H1 (cell line): ENCODE measurements around the gene PDE1C. TPM values are rescaled to one million over a fixed set of nuclear protein-coding genes. Genes with fewer than 3 reads are reported as not detected.
A peak's percentile ranks its signal among the peaks of the same experiment; 100 is the strongest.

ENCODE experiments used
- CTCF ChIA-PET: fragments of 300-600 bp; sonication (Branson Sonifier 250); formaldehyde crosslinking; loops from one replicate; lab custom pipeline; 2021; ENCODE audit not compliant: partially characterized antibody; lab: Charles Lee
- POLR2A ChIA-PET: fragments of 300-600 bp; sonication (Branson Sonifier 250); formaldehyde crosslinking; loops from one replicate; lab custom pipeline; 2021; ENCODE audit warnings: inconsistent platforms; ENCODE audit not compliant: partially characterized antibody; lab: Charles Lee
- DNase-seq, 2 experiments: peaks; one replicate each; pipeline versions ENCODE4 v3.0.0 to v3.0.0-alpha.2; 2010 to 2022; ENCODE audit warnings: low spot score in 2 of 2, low read depth in 1 of 2, mixed read lengths in 1 of 2
- FAIRE-seq: peaks from 2 replicates; lab custom pipeline; 2011; peaks lifted over from hg19 to GRCh38; lab: Jason Lieb, UNC
- H2AFZ ChIP-seq: 2 replicates; pipeline ENCODE4 v1.8.1; 2012; ENCODE audit warnings: low read length, inconsistent platforms
- H2AK5ac ChIP-seq: 2 replicates; pipeline ENCODE4 v1.6.1; 2013; ENCODE audit warnings: low read depth, low read length
- H2BK120ac ChIP-seq: replicated peaks from 2 replicates; pipeline ENCODE3; 2013; ENCODE audit warnings: low read depth, low read length, inconsistent platforms
- H2BK12ac ChIP-seq: 2 replicates; pipeline ENCODE4 v1.6.1; 2013; ENCODE audit warnings: low read depth, low read length
- H2BK15ac ChIP-seq: 2 replicates; pipeline ENCODE4 v1.6.1; 2013; ENCODE audit warnings: low read length
- H2BK20ac ChIP-seq: 2 replicates; pipeline ENCODE4 v1.6.1; 2013; ENCODE audit warnings: low read length
- H2BK5ac ChIP-seq: 2 replicates; pipeline ENCODE4 v1.6.1; 2013; ENCODE audit warnings: low read depth, low read length
- H3K14ac ChIP-seq: 2 replicates; pipeline ENCODE4 v1.6.1; 2013; ENCODE audit warnings: inconsistent platforms; ENCODE audit not compliant: insufficient read length
- H3K18ac ChIP-seq: 2 replicates; pipeline ENCODE4 v1.6.1; 2013; ENCODE audit warnings: low read length; ENCODE audit errors: extremely low read depth
- H3K23ac ChIP-seq: 2 replicates; pipeline ENCODE4 v1.6.1; 2013; ENCODE audit warnings: inconsistent platforms; ENCODE audit not compliant: insufficient read length
- H3K23me2 ChIP-seq: 2 replicates; pipeline ENCODE4 v1.6.1; 2013; ENCODE audit warnings: low read depth, low read length
- H3K27ac ChIP-seq: 2 replicates; pipeline ENCODE4 v1.6.1; 2011; ENCODE audit warnings: low read depth, low read length, inconsistent platforms
- H3K27me3 ChIP-seq, 4 experiments: replicated peaks in 1 of 4; 1 replicate in 1 of 4; 2 replicates in 3 of 4; pipeline versions ENCODE4 v1.6.1 to v1.8.1; 2011 to 2013; ENCODE audit warnings: low read length in 3 of 4, mild to moderate bottlenecking in 3 of 4, inconsistent platforms in 2 of 4, mixed read lengths in 2 of 4, moderate library complexity in 1 of 4; ENCODE audit not compliant: control insufficient read depth in 3 of 4, insufficient read depth in 3 of 4; ENCODE audit errors: extremely low read depth in 1 of 4
- H3K36me3 ChIP-seq, 4 experiments: 2 replicates each; pipeline versions ENCODE4 v1.6.1 to v1.8.1; 2011 to 2013; ENCODE audit warnings: mild to moderate bottlenecking in 4 of 4, low read length in 3 of 4, moderate library complexity in 2 of 4, control low read depth in 1 of 4, inconsistent platforms in 1 of 4; ENCODE audit not compliant: insufficient read depth in 4 of 4, control insufficient read depth in 2 of 4
- H3K4ac ChIP-seq: replicated peaks from 2 replicates; pipeline ENCODE3; 2013; ENCODE audit warnings: low read length, low read depth, mixed read lengths, inconsistent platforms; ENCODE audit not compliant: insufficient read length
- H3K4me1 ChIP-seq, 4 experiments: replicated peaks in 1 of 4; 1 replicate in 1 of 4; 2 replicates in 3 of 4; pipeline versions ENCODE4 v1.6.1 to v1.8.1; 2011 to 2013; ENCODE audit warnings: low read length in 3 of 4, inconsistent platforms in 2 of 4, mixed read lengths in 1 of 4; ENCODE audit not compliant: insufficient read depth in 4 of 4, control insufficient read depth in 3 of 4
- H3K4me2 ChIP-seq, 2 experiments: 2 replicates each; pipeline versions ENCODE4 v1.6.1 to v1.8.1; 2011 to 2013; ENCODE audit warnings: low read depth in 2 of 2, low read length in 2 of 2, control low read depth in 1 of 2, inconsistent platforms in 1 of 2, mild to moderate bottlenecking in 1 of 2; ENCODE audit not compliant: insufficient read depth in 1 of 2
- H3K4me3 ChIP-seq, 4 experiments: fragments of 200-600, 300-600 bp in 1 of 4; sonication (generic), shearing (Covaris generic), sonication (Bioruptor Twin) in 1 of 4; 2 replicates each; pipeline versions ENCODE4 v1.5.1 to v1.8.1; 2011 to 2016; ENCODE audit warnings: low read length in 4 of 4, low read depth in 3 of 4, control low read depth in 2 of 4, inconsistent platforms in 2 of 4, mild to moderate bottlenecking in 2 of 4, mixed read lengths in 1 of 4, moderate library complexity in 1 of 4; ENCODE audit not compliant: insufficient read depth in 2 of 4; ENCODE audit errors: extremely low read depth in 1 of 4
- H3K56ac ChIP-seq: replicated peaks from 2 replicates; pipeline ENCODE3; 2013; ENCODE audit warnings: low read depth, mild to moderate bottlenecking, mixed read lengths, low read length, inconsistent platforms; ENCODE audit not compliant: insufficient read length
- H3K79me1 ChIP-seq: 2 replicates; pipeline ENCODE4 v1.6.1; 2013; ENCODE audit warnings: low read depth, low read length, control low read depth
- H3K79me2 ChIP-seq, 2 experiments: 2 replicates each; pipeline versions ENCODE4 v1.6.1 to v1.8.1; 2012 to 2013; ENCODE audit warnings: low read length in 2 of 2, mild to moderate bottlenecking in 2 of 2, inconsistent platforms in 1 of 2; ENCODE audit not compliant: insufficient read depth in 2 of 2, control insufficient read depth in 1 of 2
- H3K9ac ChIP-seq, 4 experiments: replicated peaks in 1 of 4; 1 replicate in 1 of 4; 2 replicates in 3 of 4; pipeline versions ENCODE4 v1.6.1 to v1.8.1; 2011 to 2013; ENCODE audit warnings: low read depth in 3 of 4, low read length in 3 of 4, control low read depth in 2 of 4, mild to moderate bottlenecking in 2 of 4, moderate library complexity in 2 of 4, inconsistent platforms in 1 of 4; ENCODE audit errors: extremely low read depth in 1 of 4
- H3K9me3 ChIP-seq, 2 experiments: 2 replicates each; pipeline versions ENCODE4 v1.6.1 to v1.8.1; 2012 to 2013; ENCODE audit warnings: mild to moderate bottlenecking in 2 of 2, moderate library complexity in 2 of 2, control low read depth in 1 of 2, inconsistent platforms in 1 of 2, low read depth in 1 of 2, low read length in 1 of 2, mixed read lengths in 1 of 2; ENCODE audit not compliant: insufficient read depth in 2 of 2
- H4K20me1 ChIP-seq, 2 experiments: replicated peaks in 1 of 2; 2 replicates each; pipeline versions ENCODE3 to v1.8.1; 2011 to 2013; ENCODE audit warnings: inconsistent platforms in 2 of 2, low read length in 2 of 2, mild to moderate bottlenecking in 1 of 2; ENCODE audit not compliant: insufficient read depth in 2 of 2, control insufficient read depth in 1 of 2
- H4K5ac ChIP-seq: 2 replicates; pipeline ENCODE4 v1.6.1; 2013; ENCODE audit warnings: low read length, low read depth, mixed read lengths, inconsistent platforms; ENCODE audit not compliant: insufficient read length
- H4K8ac ChIP-seq: 2 replicates; pipeline ENCODE4 v1.8.0; 2013; ENCODE audit warnings: mild to moderate bottlenecking, moderate library complexity, low read length, inconsistent platforms; ENCODE audit not compliant: insufficient read depth; ENCODE audit errors: extremely low read depth
- H4K91ac ChIP-seq: replicated peaks from 2 replicates; pipeline ENCODE3; 2013; ENCODE audit warnings: low read length, mixed read lengths, inconsistent platforms; ENCODE audit not compliant: insufficient read length
- CHD1 ChIP-seq: IDR thresholded peaks from 2 replicates; pipeline ENCODE4 v1.6.1; 2012; ENCODE audit warnings: low read depth, low read length, improper control_type of control experiment
- EP300 ChIP-seq, 2 experiments: IDR thresholded peaks; 1 replicate in 1 of 2; 2 replicates in 1 of 2; pipeline ENCODE4 v1.6.1; 2011 to 2012; ENCODE audit warnings: low read depth in 2 of 2, low read length in 2 of 2, mild to moderate bottlenecking in 2 of 2, borderline replicate concordance in 1 of 2, inconsistent platforms in 1 of 2, moderate library complexity in 1 of 2
- HDAC6 ChIP-seq: IDR thresholded peaks from one replicate; pipeline ENCODE4 v1.7.1; 2012; ENCODE audit warnings: low read depth, mild to moderate bottlenecking, inconsistent platforms, low read length, moderate library complexity
- POLR2A ChIP-seq, 2 experiments: IDR thresholded peaks; 1 replicate in 1 of 2; 2 replicates in 1 of 2; pipeline ENCODE4 v1.6.1; 2011; ENCODE audit warnings: low read depth in 2 of 2, low read length in 2 of 2, mild to moderate bottlenecking in 2 of 2; ENCODE audit errors: control extremely low read depth in 1 of 2
- RNF2 ChIP-seq: fragments of 200-900, 300-1000 bp; sonication (generic); IDR thresholded peaks from 2 replicates; pipeline ENCODE4 v1.7.1; 2016; ENCODE audit warnings: borderline replicate concordance, low read depth, mild to moderate bottlenecking, antibody characterized with exemption, low read length; ENCODE audit not compliant: poor library complexity, severe bottlenecking; ENCODE audit errors: missing control alignments
- SAP30 ChIP-seq: fragments of 300-600 bp; sonication (generic); IDR thresholded peaks from 2 replicates; pipeline ENCODE4 v1.7.1; 2012; ENCODE audit warnings: low read length, moderate library complexity, mild to moderate bottlenecking, inconsistent platforms; ENCODE audit not compliant: insufficient read depth, insufficient replicate concordance
- SP4 ChIP-seq: IDR thresholded peaks from 2 replicates; pipeline ENCODE4 v1.6.1; 2012; ENCODE audit warnings: low read length, inconsistent platforms
- WGBS, 2 experiments: shearing (Covaris generic) in 1 of 2; methylation state at CpG; one replicate each; pipeline versions ENCODE4 v1.1.6 to v1.1.7; 2013 to 2015; ENCODE audit warnings: low lambda C conversion rate in 2 of 2, mixed read lengths in 2 of 2, inconsistent platforms in 1 of 2, low coverage in 1 of 2, missing lambda C conversion rate in 1 of 2; ENCODE audit not compliant: insufficient replicate concordance in 2 of 2, insufficient coverage in 1 of 2, insufficient read length in 1 of 2; ENCODE audit errors: extremely low coverage in 1 of 2, missing lambda C conversion rate in 1 of 2; 5-methylcytosine and 5-hydroxymethylcytosine counted together
- polyA plus RNA-seq, 7 experiments: library from polyadenylated mRNA; depleted of rRNA in 3 of 7; stranded (reverse) in 5 of 7; unstranded in 2 of 7; fragments of >200 nt in 5 of 7; fragments of 200-250 nt in 2 of 7; gene quantifications; 1 replicate in 5 of 7; 2 replicates in 1 of 7; 4 replicates in 1 of 7; pipeline versions ENCODE4 v1.2.1 to v1.2.3, GENCODE V29; 2011 to 2013; ENCODE audit warnings: missing spikeins in 2 of 7, mixed read lengths in 2 of 7
- total RNA-seq: library from RNA; stranded (reverse); fragmentation: NEBNext Ultra II Directional; extraction: Animal tissue kit (Norgen Biotek cat#: 25700); gene quantifications from 2 replicates; pipeline ENCODE4 v1.2.1, GENCODE V29; 2021

The PDE1C gene
- total and polyA plus RNA-seq, 2 of the 8 experiments (the other 6 are each of a cell fraction or from before 2014, with no cell fraction given), result 0.11 to 1.1 TPM

DNA sequence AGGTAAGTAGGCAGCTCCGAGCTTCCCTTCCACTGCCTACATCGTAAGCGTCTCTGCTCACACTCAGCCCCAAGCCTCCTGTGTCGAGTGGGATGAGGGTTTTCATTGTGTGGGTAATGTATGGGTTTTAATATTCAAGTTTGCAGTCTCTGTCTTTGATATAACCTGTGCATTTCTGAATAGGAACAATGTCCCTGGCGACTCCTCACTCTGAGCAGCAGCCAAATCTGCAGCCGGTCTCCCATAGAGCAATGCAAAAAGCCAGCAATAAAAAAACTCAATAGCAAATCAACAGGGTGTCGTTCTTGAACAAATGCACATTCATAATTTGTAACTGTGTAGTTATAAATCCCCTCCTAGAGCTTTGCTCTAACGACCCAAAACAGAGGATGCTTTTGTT lies 349.8 kb downstream of the PDE1C start:
- Histone ChIP-seq H3K18ac (no peak overlapping the region), H3K4me2 (no peak overlapping the region), H2BK15ac (0 out of 2 replicates have a peak overlapping the region, but pooled peaks have one; percentile 62), H3K4ac (no peak overlapping the region), H3K79me2 (no peaks in the 10 kb centered on the region), H3K36me3 (no peaks in the 10 kb centered on the region), H2AK5ac (no peak overlapping the region), H3K23me2 (no peaks in the 10 kb centered on the region), H3K56ac (no peak overlapping the region), H4K5ac (no peak overlapping the region), H3K4me1 (no peaks in the 10 kb centered on the region), H3K79me1 (no peaks in the 10 kb centered on the region), H3K23ac (no peak overlapping the region), H3K4me3 (no peak overlapping the region), H2AFZ (no peak overlapping the region), H2BK20ac (no peak overlapping the region), H4K91ac (no peak overlapping the region), H2BK12ac (no peak overlapping the region), H3K9ac (no peak overlapping the region), H4K20me1 (no peaks in the 10 kb centered on the region), H3K9me3 (peaks cover 0 to 2% of the 10 kb centered on the region in 2 experiments; a peak in 1 of 4 replicates), H2BK5ac (no peak overlapping the region), H3K27ac (no peak overlapping the region), H2BK120ac (no peak overlapping the region), H3K27me3 (peaks cover 0 to 1% (median 0%) of the 10 kb centered on the region in 4 experiments; a peak in 1 of 7 replicates), H3K14ac (no peak overlapping the region), H4K8ac (no peak overlapping the region; the same call in 1 of the 2 replicates)
- ChIA-PET CTCF (interaction anchor here (0.7 kb wide), 1 partner anchor 423 kb away, joined by 3 read pairs; no protein-coding TSS in a partner anchor), POLR2A (no interaction called here)
- TF ChIP-seq POLR2A (IDR thresholded peaks at IDR 0.05; ENCODE audit: control extremely low read depth in 1 of 2, low read depth in 2 of 2, low read length in 2 of 2) (no peak), SP4 (no peak), HDAC6 (no peak), EP300 (IDR thresholded peaks at IDR 0.05; ENCODE audit: borderline replicate concordance in 1 of 2, low read depth in 2 of 2, low read length in 2 of 2) (no peak), CHD1 (no peak), RNF2 (no peak), SAP30 (no peak)
- WGBS, 2 experiments, result 90% methylated on average over 8 of the region's 8 CpGs; no CpG with 5 or more reads in 1 of the 2 experiments
- no peak for DNase-seq
- no peak for FAIRE-seq
